Spleen (tissue), 7 donors: ENCODE data around the gene FGR.

Experiments used
- POLR2A ChIP-seq, 3 donors: fragments of 450-650 bp; IDR thresholded peaks; one replicate each; pipeline ENCODE4 v1.5.1; 2017; ENCODE audit warnings: antibody characterized with exemption in 3 of 3, mild to moderate bottlenecking in 1 of 3
- POLR2AphosphoS5 ChIP-seq, 3 donors: sonication (generic); formaldehyde crosslinking; IDR thresholded peaks; one replicate each; pipeline ENCODE4 v1.5.1; 2017; ENCODE audit warnings: antibody characterized with exemption in 3 of 3
- TF ChIP-seq, protein P1 (sequence below), 11 experiments: fragments of 200-600 bp in 7 of 11; fragments of 450-650 bp in 4 of 11; sonication (generic) in 4 of 11; IDR thresholded peaks in 8 of 11; conservative IDR thresholded peaks in 3 of 11; 1 replicate in 7 of 11; 2 replicates in 4 of 11; pipeline versions ENCODE4 v1.4.0 to v1.8.0; 2016 to 2021; ENCODE audit warnings: antibody characterized with exemption in 11 of 11, inconsistent platforms in 4 of 11, mild to moderate bottlenecking in 1 of 11
- donor health status: DM: no; HTN: no; CAD: no; lungs with moderate emphysema.
- donor health status: DM: no; HTN: no; CAD: no.
- donor health status: DM: no; HTN: no; CAD: no.

DNA sequence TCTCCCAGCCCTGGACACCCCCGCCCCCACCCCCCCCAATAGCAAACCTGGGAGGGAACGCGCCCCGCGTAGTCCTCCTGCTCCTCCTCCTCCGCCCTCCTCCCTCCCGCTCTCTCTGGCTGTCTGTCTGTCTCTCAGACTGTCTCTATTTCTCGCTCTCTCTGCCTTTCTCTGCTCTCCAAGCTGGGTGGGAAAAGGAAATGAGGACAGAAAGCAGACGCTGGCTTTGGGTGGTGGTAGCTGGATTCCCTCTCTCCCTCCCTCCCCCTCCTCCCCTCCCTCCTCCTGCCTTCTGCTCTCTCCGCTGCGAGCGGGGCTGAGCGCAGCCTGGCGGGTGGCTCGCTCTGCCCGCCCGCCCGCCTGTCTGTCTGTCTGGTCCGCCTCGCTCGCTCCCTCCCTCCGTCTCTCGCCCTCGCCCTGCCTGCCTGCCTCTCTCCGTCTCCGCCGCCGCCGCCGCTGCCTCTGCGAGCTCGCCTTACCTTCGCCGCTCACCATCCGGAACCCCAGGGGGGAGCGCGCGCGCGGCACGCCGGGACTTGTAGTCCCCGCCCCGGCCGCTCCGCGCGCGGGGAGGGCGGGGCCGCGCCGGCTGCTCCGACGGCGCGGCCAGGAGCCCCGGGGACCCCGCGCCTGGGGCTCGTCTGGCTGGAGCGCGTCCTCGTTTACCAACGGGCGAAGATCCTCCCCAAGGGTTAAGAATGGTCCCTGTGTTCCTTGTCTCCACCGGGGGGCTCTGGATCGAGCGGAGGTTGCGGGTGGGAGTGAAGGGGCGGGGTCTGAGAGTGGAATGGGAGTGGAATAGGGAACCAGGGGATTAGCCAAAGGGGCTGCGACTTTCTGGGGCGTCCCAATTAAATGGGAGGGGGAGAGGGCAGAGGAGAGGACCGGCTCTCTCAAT lies 31.1 kb downstream of the FGR start, which contains the start of gene AHDC1:
- TF ChIP-seq, protein P1, sequence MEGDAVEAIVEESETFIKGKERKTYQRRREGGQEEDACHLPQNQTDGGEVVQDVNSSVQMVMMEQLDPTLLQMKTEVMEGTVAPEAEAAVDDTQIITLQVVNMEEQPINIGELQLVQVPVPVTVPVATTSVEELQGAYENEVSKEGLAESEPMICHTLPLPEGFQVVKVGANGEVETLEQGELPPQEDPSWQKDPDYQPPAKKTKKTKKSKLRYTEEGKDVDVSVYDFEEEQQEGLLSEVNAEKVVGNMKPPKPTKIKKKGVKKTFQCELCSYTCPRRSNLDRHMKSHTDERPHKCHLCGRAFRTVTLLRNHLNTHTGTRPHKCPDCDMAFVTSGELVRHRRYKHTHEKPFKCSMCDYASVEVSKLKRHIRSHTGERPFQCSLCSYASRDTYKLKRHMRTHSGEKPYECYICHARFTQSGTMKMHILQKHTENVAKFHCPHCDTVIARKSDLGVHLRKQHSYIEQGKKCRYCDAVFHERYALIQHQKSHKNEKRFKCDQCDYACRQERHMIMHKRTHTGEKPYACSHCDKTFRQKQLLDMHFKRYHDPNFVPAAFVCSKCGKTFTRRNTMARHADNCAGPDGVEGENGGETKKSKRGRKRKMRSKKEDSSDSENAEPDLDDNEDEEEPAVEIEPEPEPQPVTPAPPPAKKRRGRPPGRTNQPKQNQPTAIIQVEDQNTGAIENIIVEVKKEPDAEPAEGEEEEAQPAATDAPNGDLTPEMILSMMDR (IDR thresholded peaks at IDR 0.05 in 8 of 11, conservative IDR thresholded peaks at IDR 0.05 in 3 of 11), result peak in 5 of 11 experiments; percentile 12 to 37 (median 21)
- TF ChIP-seq POLR2A (IDR thresholded peaks at IDR 0.05) (peak; percentile 36 to 82 (median 72)), POLR2AphosphoS5 (IDR thresholded peaks at IDR 0.05) (peak; percentile 98 to 99 (median 99))
